Omental fat pad (tissue), 4 donors: ENCODE data around the gene GALNT15. TPM values are rescaled to one million over a fixed set of nuclear protein-coding genes. Genes with fewer than 3 reads are reported as not detected.

Source experiments
- ATAC-seq: fragments of 150-250 bp; one replicate; pipeline ENCODE4 v1.9.1; 2016; ENCODE audit warnings: mild to moderate bottlenecking, moderate library complexity; ENCODE audit not compliant: low FRiP score
- DNase-seq: peaks from one replicate; pipeline ENCODE4 v3.0.0-alpha.2; 2019; ENCODE audit warnings: low spot score
- CTCF ChIP-seq, 3 donors: fragments of 450-650 bp; IDR thresholded peaks; one replicate each; pipeline ENCODE4 v1.5.1; 2016 to 2017; ENCODE audit warnings: antibody characterized with exemption in 3 of 3, mild to moderate bottlenecking in 3 of 3, moderate library complexity in 2 of 3
- total RNA-seq, 4 donors: library from RNA; depleted of rRNA; stranded (reverse); fragments of >200 nt; gene quantifications; one replicate each; pipeline ENCODE4 v1.1.0, GENCODE V29; 2016

GALNT15 gene
- total RNA-seq, 4 donors from 2014 or later: 135 to 717 (median 384) TPM

GRCh38 chr3:16179771-16180736 lies 5.6 kb downstream of the GALNT15 start:
- DNase-seq: no peak
- TF ChIP-seq CTCF (IDR thresholded peaks at IDR 0.05): no peak
- ATAC-seq: no peak

- DNase-seq (no peak), ATAC-seq (no peak)
- TF ChIP-seq CTCF (IDR thresholded peaks at IDR 0.05): no peak
Observed at GRCh38 chr3:16180737-16181134, 6.3 kb downstream of the GALNT15 start.

- DNase-seq (peak; percentile 73), ATAC-seq (peak; percentile 77)
- TF ChIP-seq CTCF (IDR thresholded peaks at IDR 0.05): no peak
Observed at GRCh38 chr3:16181361-16181760, 6.9 kb downstream of the GALNT15 start.

GRCh38 chr3:16182183-16182582 lies 7.7 kb downstream of the GALNT15 start:
- ATAC-seq: no peak
- no peak for TF ChIP-seq CTCF (IDR thresholded peaks at IDR 0.05)
- no peak for DNase-seq

GRCh38 chr3:16182612-16183011 lies 8.1 kb downstream of the GALNT15 start:
- ATAC-seq (no peak), DNase-seq (no peak)
- no peak for TF ChIP-seq CTCF (IDR thresholded peaks at IDR 0.05)

- no peak for ATAC-seq
- no peak for TF ChIP-seq CTCF (IDR thresholded peaks at IDR 0.05)
- no peak for DNase-seq
Observed at GRCh38 chr3:16183082-16183481, 8.6 kb downstream of the GALNT15 start.
